WTC11 (cell line): ENCODE results near the gene PPTC7. TPM values are rescaled to one million over a fixed set of nuclear protein-coding genes. Genes with fewer than 3 reads are reported as not detected.
"Not testable (repeated sequence)": the region's sequence is repeated elsewhere in the genome, so short reads cannot be mapped to it uniquely, and the experiment has no call there.

Source experiments
- ATAC-seq: fragments of 200-7000 bp; cut with Tn5 transposase; 2 replicates; pipeline ENCODE4 v1.10.0; 2021; ENCODE audit warnings: mild to moderate bottlenecking, moderate library complexity
- CTCF ChIA-PET: fragments of 300-600 bp; sonication (Branson Sonifier 250); formaldehyde crosslinking; loops from one replicate; lab custom pipeline; 2021; ENCODE audit warnings: antibody characterized with exemption; lab: Charles Lee
- POLR2A ChIA-PET: fragments of 350-600 bp; sonication (Branson Sonifier 250); formaldehyde crosslinking; loops from one replicate; lab custom pipeline; 2021; ENCODE audit warnings: antibody characterized with exemption; lab: Charles Lee
- DNase-seq: peaks from one replicate; pipeline ENCODE4 v3.0.0; 2021; ENCODE audit warnings: low spot score
- H3K27ac Mint-ChIP-seq: 2 replicates; pipeline ENCODE4 v1.8.0; 2021; ENCODE audit warnings: mixed read lengths
- H3K27me3 Mint-ChIP-seq: 2 replicates; pipeline ENCODE4 v1.8.0; 2021; ENCODE audit warnings: low read depth, mild to moderate bottlenecking, moderate library complexity, mixed read lengths
- H3K36me3 Mint-ChIP-seq: 2 replicates; pipeline ENCODE4 v1.8.0; 2021; ENCODE audit warnings: mixed read lengths
- H3K4me1 Mint-ChIP-seq: 2 replicates; pipeline ENCODE4 v1.8.0; 2022; ENCODE audit warnings: mixed read lengths
- H3K4me3 Mint-ChIP-seq: 2 replicates; pipeline ENCODE4 v1.8.0; 2021; ENCODE audit warnings: mild to moderate bottlenecking, moderate library complexity, mixed read lengths
- H3K9me3 Mint-ChIP-seq: 2 replicates; pipeline ENCODE4 v1.8.0; 2021; ENCODE audit warnings: mixed read lengths
- ARID4B ChIP-seq: sonication (generic); formaldehyde crosslinking; IDR thresholded peaks from 2 replicates; pipeline ENCODE4 v1.8.0; 2023; ENCODE audit warnings: missing genetic modification reagents, mild to moderate bottlenecking, borderline replicate concordance
- ATF3 ChIP-seq: sonication (generic); formaldehyde crosslinking; conservative IDR thresholded peaks from 2 replicates; pipeline ENCODE4 v1.8.1; 2022; ENCODE audit warnings: mild to moderate bottlenecking, missing genetic modification reagents
- CBFB ChIP-seq: sonication (generic); formaldehyde crosslinking; IDR thresholded peaks from 2 replicates; pipeline ENCODE4 v1.8.1; 2022; ENCODE audit warnings: mild to moderate bottlenecking, low read depth, missing genetic modification reagents
- E2F5 ChIP-seq: sonication (generic); formaldehyde crosslinking; IDR thresholded peaks from 2 replicates; pipeline ENCODE4 v1.8.1; 2022; ENCODE audit warnings: mild to moderate bottlenecking, moderate library complexity, missing genetic modification reagents
- FOXJ3 ChIP-seq: sonication (generic); formaldehyde crosslinking; IDR thresholded peaks from 2 replicates; pipeline ENCODE4 v1.9.0; 2021; ENCODE audit warnings: missing genetic modification reagents, mild to moderate bottlenecking, borderline replicate concordance
- IRF2 ChIP-seq: sonication (generic); formaldehyde crosslinking; IDR thresholded peaks from 2 replicates; pipeline ENCODE4 v1.8.0; 2022; ENCODE audit warnings: low read depth, missing genetic modification reagents, borderline replicate concordance
- JAZF1 ChIP-seq: fragments of 250-450 bp; sonication (Bioruptor Pico); IDR thresholded peaks from 2 replicates; pipeline ENCODE4 v1.9.0; 2021; ENCODE audit warnings: moderate library complexity, mild to moderate bottlenecking, inconsistent platforms
- OVOL2 ChIP-seq: fragments of 250-450 bp; sonication (Bioruptor Pico); IDR thresholded peaks from 2 replicates; pipeline ENCODE4 v1.9.0; 2021; ENCODE audit warnings: mild to moderate bottlenecking, borderline replicate concordance
- USF1 ChIP-seq: sonication (generic); formaldehyde crosslinking; IDR thresholded peaks from 2 replicates; pipeline ENCODE4 v1.8.0; 2022; ENCODE audit warnings: mild to moderate bottlenecking, missing genetic modification reagents
- ZBTB21 ChIP-seq: sonication (generic); formaldehyde crosslinking; IDR thresholded peaks from 2 replicates; pipeline ENCODE4 v1.8.1; 2023; ENCODE audit warnings: mild to moderate bottlenecking, missing genetic modification reagents, borderline replicate concordance
- ZBTB43 ChIP-seq: sonication (generic); formaldehyde crosslinking; IDR thresholded peaks from 2 replicates; pipeline ENCODE4 v1.8.1; 2023; ENCODE audit warnings: mild to moderate bottlenecking, missing genetic modification reagents
- ZNF263 ChIP-seq: sonication (generic); formaldehyde crosslinking; IDR thresholded peaks from 2 replicates; pipeline ENCODE4 v1.8.1; 2022; ENCODE audit warnings: low read depth, mild to moderate bottlenecking, moderate library complexity, missing genetic modification reagents
- ZNF512 ChIP-seq: sonication (generic); formaldehyde crosslinking; IDR thresholded peaks from 2 replicates; pipeline ENCODE4 v1.8.1; 2022; ENCODE audit warnings: missing genetic modification reagents, borderline replicate concordance
- total RNA-seq: library from RNA; stranded (reverse); gene quantifications from 3 replicates; pipeline ENCODE4 v1.2.3, GENCODE V29; 2021

PPTC7 gene
- total RNA-seq, 1 experiment from 2014 or later = 15.6 TPM

- POLR2A ChIA-PET = no interaction called here
- ATAC-seq = no peak
- no peak overlapping the region for H3K27ac Mint-ChIP-seq
- H3K27me3 Mint-ChIP-seq = no peaks in the 10 kb centered on the region
- H3K4me3 Mint-ChIP-seq = no peak overlapping the region
- H3K4me1 Mint-ChIP-seq = no peaks in the 10 kb centered on the region
- H3K9me3 Mint-ChIP-seq = no peaks in the 10 kb centered on the region
- no peak for DNase-seq
- no peaks in the 10 kb centered on the region for H3K36me3 Mint-ChIP-seq
- CTCF ChIA-PET = no interaction called here
- TF ChIP-seq CBFB (CRISPR knock-in tag) (no peak), ZBTB43 (CRISPR knock-in tag) (no peak), FOXJ3 (CRISPR knock-in tag) (no peak), E2F5 (CRISPR knock-in tag) (no peak), USF1 (CRISPR knock-in tag) (no peak), OVOL2 (CRISPR knock-in tag) (no peak), ARID4B (CRISPR knock-in tag) (no peak), ATF3 (CRISPR knock-in tag) (no peak), ZNF512 (CRISPR knock-in tag) (no peak), JAZF1 (CRISPR knock-in tag) (no peak), ZBTB21 (CRISPR knock-in tag) (no peak), IRF2 (CRISPR knock-in tag) (no peak), ZNF263 (CRISPR knock-in tag) (no peak)
Measured at GRCh38 chr12:110597885-110598284, 14.8 kb upstream of the PPTC7 start.

GRCh38 chr12:110592919-110593318 is 9.8 kb upstream of the PPTC7 start:
- H3K36me3 Mint-ChIP-seq, DNase-seq, H3K9me3 Mint-ChIP-seq, ATAC-seq, H3K27ac Mint-ChIP-seq, H3K4me3 Mint-ChIP-seq, H3K27me3 Mint-ChIP-seq: not testable (repeated sequence)
- H3K4me1 Mint-ChIP-seq = peaks cover 14% of the 10 kb centered on the region
- ChIA-PET POLR2A (interaction anchor here (0.6 kb wide), 1 partner anchor 44 kb away, joined by 3 read pairs; no protein-coding TSS in a partner anchor), CTCF (interaction anchor here (0.9 to 2.2 kb wide), 3 partner anchors 9 to 162 kb away, joined by 3 to 9 read pairs (median 3); partner anchors contain the start of gene ARPC3)
